GM12878 (cell line): ENCODE results near the gene PTGES2. TPM values are rescaled to one million over a fixed set of nuclear protein-coding genes. Genes with fewer than 3 reads are reported as not detected.
A peak's percentile ranks its signal among the peaks of the same experiment; 100 is the strongest.

ENCODE experiments used
- BCL11A ChIP-seq: IDR thresholded peaks from 2 replicates; pipeline ENCODE4 v1.6.1; 2011; ENCODE audit warnings: low read depth, low read length
- CREM ChIP-seq: IDR thresholded peaks from 2 replicates; pipeline ENCODE4 v1.6.1; 2014; ENCODE audit warnings: antibody characterized with exemption, low read depth
- EP300 ChIP-seq, 2 experiments: fragments of 150-350 bp in 1 of 2; IDR thresholded peaks; 2 replicates each; pipeline ENCODE4 v1.6.1; 2011 to 2012; ENCODE audit warnings: low read depth in 2 of 2, low read length in 2 of 2, borderline replicate concordance in 1 of 2, improper control_type of control experiment in 1 of 2, inconsistent platforms in 1 of 2; ENCODE audit not compliant: control insufficient read depth in 1 of 2
- EZH2 ChIP-seq: IDR thresholded peaks from 2 replicates; pipeline ENCODE4 v1.6.1; 2012; ENCODE audit warnings: low read depth, mild to moderate bottlenecking, control low read depth, inconsistent platforms, low read length, borderline replicate concordance; ENCODE audit not compliant: control insufficient read depth
- GATAD2B ChIP-seq: fragments of 450-650 bp; conservative IDR thresholded peaks from 2 replicates; pipeline ENCODE4 v1.6.1; 2017; ENCODE audit warnings: low read depth, mild to moderate bottlenecking, moderate library complexity
- MEF2A ChIP-seq: IDR thresholded peaks from 2 replicates; pipeline ENCODE4 v1.6.1; 2011; ENCODE audit warnings: low read depth, mild to moderate bottlenecking, low read length, moderate library complexity; ENCODE audit not compliant: insufficient read depth
- NBN ChIP-seq: fragments of 450-650 bp; IDR thresholded peaks from 2 replicates; pipeline ENCODE4 v1.6.1; 2016
- NFYB ChIP-seq: IDR thresholded peaks from 2 replicates; pipeline ENCODE4 v1.6.1; 2011; ENCODE audit warnings: low read depth, mild to moderate bottlenecking, low read length, improper control_type of control experiment, moderate library complexity; ENCODE audit not compliant: insufficient read depth
- NR2F1 ChIP-seq: fragments of 450-650 bp; conservative IDR thresholded peaks from 2 replicates; pipeline ENCODE4 v1.6.1; 2017; ENCODE audit warnings: mild to moderate bottlenecking
- SIN3A ChIP-seq: IDR thresholded peaks from 2 replicates; pipeline ENCODE4 v1.6.1; 2012; ENCODE audit warnings: low read depth, low read length, improper control_type of control experiment
- SP1 ChIP-seq: IDR thresholded peaks from one replicate; pipeline ENCODE4 v1.6.1; 2011; ENCODE audit warnings: low read depth, low read length
- SPI1 ChIP-seq: IDR thresholded peaks from 2 replicates; pipeline ENCODE4 v1.6.1; 2011; ENCODE audit warnings: low read depth, mild to moderate bottlenecking, low read length, moderate library complexity, borderline replicate concordance; ENCODE audit not compliant: insufficient read depth
- SRF ChIP-seq, 2 experiments: IDR thresholded peaks; 2 replicates each; pipeline ENCODE4 v1.6.1; 2011; ENCODE audit warnings: low read depth in 2 of 2, low read length in 2 of 2, mild to moderate bottlenecking in 1 of 2, moderate library complexity in 1 of 2
- TCF3 ChIP-seq: IDR thresholded peaks from 2 replicates; pipeline ENCODE4 v1.6.1; 2012; ENCODE audit warnings: low read depth, mild to moderate bottlenecking, low read length, borderline replicate concordance; ENCODE audit not compliant: insufficient read depth
- polyA plus RNA-seq, 11 experiments: library from polyadenylated mRNA; depleted of rRNA in 4 of 11; unstranded in 6 of 11; stranded (reverse) in 5 of 11; fragments of >200 nt; fragmentation: Nextera tagmentation in 4 of 11; fragmentation: Illumina TruSeq in 1 of 11; extraction: Ambion mirVana in 4 of 11; extraction: Trizol in 1 of 11; gene quantifications; 1 replicate in 1 of 11; 2 replicates in 10 of 11; pipeline versions ENCODE4 v1.2.1 to v1.2.3, GENCODE V29; 2011 to 2016; ENCODE audit warnings: inconsistent platforms in 2 of 11, missing spikeins in 2 of 11, low read depth in 1 of 11
- total RNA-seq, 4 experiments: library from RNA; depleted of rRNA in 3 of 4; stranded (reverse); fragments of >200 nt in 3 of 4; fragmentation: Illumina TruSeq in 1 of 4; extraction: Trizol in 1 of 4; gene quantifications; 2 replicates each; pipeline versions ENCODE4 v1.2.1 to v1.2.3, GENCODE V29; 2013 to 2021
- TF ChIP-seq, protein P1 (sequence below): fragments of 450-650 bp; IDR thresholded peaks from 2 replicates; pipeline ENCODE4 v1.6.1; 2016; ENCODE audit warnings: mild to moderate bottlenecking, moderate library complexity, borderline replicate concordance
- TF ChIP-seq, protein P2 (sequence below): fragments of 450-650 bp; conservative IDR thresholded peaks from 2 replicates; pipeline ENCODE4 v1.6.1; 2017; ENCODE audit warnings: mild to moderate bottlenecking, moderate library complexity
- TF ChIP-seq, protein P3 (sequence below): fragments of 450-650 bp; IDR thresholded peaks from 2 replicates; pipeline ENCODE4 v1.6.1; 2017; ENCODE audit warnings: antibody characterized with exemption, mild to moderate bottlenecking, moderate library complexity
- TF ChIP-seq, protein P4 (sequence below): IDR thresholded peaks from 2 replicates; pipeline ENCODE4 v1.6.1; 2012; ENCODE audit warnings: low read depth, low read length, improper control_type of control experiment

PTGES2 gene
- total and polyA plus RNA-seq, 10 of the 15 experiments (the other 5 are each of a cell fraction or from before 2014, with no cell fraction given) = 2.1 to 141 (median 99.1) TPM

DNA sequence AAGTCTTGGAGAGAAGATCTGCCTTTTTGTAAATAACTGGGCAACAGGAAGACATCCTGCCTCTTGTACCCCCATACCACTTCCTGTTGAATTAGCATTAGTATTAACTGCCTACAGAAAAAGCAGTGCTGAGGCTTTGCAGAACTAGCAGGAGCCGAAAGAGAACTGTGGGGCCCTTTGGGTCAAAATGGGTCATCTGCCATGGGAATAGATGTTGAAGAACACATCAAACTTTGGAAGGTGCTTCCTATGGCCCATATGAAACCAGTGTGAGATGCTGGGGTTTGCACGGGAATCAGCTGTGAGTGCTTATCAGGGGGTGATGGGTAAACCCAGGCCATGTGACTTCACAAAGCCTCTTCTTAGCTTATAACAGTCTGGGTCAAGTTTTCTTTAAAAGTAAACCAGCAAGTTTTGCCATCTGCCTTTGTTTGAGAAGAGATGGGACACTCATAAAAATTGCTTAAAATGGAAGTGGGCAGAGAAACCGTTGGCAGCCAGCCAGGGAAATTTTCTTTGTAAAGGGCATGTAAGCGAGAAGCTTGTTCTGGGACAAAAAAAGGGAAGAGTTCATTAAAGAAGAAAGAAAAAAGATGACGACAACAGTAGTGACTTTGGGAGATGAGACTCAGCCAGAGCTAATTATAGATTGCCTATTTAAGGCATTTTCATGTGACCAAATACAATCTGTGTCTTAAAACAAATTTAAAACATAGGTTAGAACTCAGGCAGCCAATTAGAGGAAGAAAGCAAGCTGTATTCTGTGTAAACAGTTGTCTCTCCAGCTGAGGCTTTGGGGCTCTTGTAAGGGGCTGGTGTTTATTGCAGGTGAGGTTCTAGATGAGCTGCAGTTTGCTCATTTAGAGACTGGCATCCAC lies 55.1 kb downstream of the PTGES2 start (continued):
- TF ChIP-seq BCL11A (0 out of 2 replicates have a peak, but pooled peaks have one; percentile 11), SRF (IDR thresholded peaks at IDR 0.05; ENCODE audit: low read depth in 2 of 2, low read length in 2 of 2) (peak; percentile 5 to 70; a peak in 1 of 4 replicates), MEF2A (peak; percentile 95), GATAD2B (no peak; the same call in 1 of the 2 replicates), TCF3 (no peak), CREM (peak; percentile 20; the same call in 1 of the 2 replicates), SIN3A (no peak), EP300 (IDR thresholded peaks at IDR 0.05; ENCODE audit: borderline replicate concordance in 1 of 2, control insufficient read depth in 1 of 2, low read depth in 2 of 2, low read length in 2 of 2) (peak in 1 of 2 experiments; percentile 80; a peak in 1 of 4 replicates), NR2F1 (peak; percentile 73), SPI1 (peak; percentile 57), NFYB (0 out of 2 replicates have a peak, but pooled peaks have one; percentile 25), NBN (peak; percentile 93), EZH2 (no peak), SP1 (no peak)
- TF ChIP-seq, protein P1, sequence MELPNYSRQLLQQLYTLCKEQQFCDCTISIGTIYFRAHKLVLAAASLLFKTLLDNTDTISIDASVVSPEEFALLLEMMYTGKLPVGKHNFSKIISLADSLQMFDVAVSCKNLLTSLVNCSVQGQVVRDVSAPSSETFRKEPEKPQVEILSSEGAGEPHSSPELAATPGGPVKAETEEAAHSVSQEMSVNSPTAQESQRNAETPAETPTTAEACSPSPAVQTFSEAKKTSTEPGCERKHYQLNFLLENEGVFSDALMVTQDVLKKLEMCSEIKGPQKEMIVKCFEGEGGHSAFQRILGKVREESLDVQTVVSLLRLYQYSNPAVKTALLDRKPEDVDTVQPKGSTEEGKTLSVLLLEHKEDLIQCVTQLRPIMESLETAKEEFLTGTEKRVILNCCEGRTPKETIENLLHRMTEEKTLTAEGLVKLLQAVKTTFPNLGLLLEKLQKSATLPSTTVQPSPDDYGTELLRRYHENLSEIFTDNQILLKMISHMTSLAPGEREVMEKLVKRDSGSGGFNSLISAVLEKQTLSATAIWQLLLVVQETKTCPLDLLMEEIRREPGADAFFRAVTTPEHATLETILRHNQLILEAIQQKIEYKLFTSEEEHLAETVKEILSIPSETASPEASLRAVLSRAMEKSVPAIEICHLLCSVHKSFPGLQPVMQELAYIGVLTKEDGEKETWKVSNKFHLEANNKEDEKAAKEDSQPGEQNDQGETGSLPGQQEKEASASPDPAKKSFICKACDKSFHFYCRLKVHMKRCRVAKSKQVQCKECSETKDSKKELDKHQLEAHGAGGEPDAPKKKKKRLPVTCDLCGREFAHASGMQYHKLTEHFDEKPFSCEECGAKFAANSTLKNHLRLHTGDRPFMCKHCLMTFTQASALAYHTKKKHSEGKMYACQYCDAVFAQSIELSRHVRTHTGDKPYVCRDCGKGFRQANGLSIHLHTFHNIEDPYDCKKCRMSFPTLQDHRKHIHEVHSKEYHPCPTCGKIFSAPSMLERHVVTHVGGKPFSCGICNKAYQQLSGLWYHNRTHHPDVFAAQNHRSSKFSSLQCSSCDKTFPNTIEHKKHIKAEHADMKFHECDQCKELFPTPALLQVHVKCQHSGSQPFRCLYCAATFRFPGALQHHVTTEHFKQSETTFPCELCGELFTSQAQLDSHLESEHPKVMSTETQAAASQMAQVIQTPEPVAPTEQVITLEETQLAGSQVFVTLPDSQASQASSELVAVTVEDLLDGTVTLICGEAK = peak; percentile 71; the same call in 1 of the 2 replicates
- TF ChIP-seq, protein P2, sequence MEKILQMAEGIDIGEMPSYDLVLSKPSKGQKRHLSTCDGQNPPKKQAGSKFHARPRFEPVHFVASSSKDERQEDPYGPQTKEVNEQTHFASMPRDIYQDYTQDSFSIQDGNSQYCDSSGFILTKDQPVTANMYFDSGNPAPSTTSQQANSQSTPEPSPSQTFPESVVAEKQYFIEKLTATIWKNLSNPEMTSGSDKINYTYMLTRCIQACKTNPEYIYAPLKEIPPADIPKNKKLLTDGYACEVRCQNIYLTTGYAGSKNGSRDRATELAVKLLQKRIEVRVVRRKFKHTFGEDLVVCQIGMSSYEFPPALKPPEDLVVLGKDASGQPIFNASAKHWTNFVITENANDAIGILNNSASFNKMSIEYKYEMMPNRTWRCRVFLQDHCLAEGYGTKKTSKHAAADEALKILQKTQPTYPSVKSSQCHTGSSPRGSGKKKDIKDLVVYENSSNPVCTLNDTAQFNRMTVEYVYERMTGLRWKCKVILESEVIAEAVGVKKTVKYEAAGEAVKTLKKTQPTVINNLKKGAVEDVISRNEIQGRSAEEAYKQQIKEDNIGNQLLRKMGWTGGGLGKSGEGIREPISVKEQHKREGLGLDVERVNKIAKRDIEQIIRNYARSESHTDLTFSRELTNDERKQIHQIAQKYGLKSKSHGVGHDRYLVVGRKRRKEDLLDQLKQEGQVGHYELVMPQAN = peak; percentile 70
- TF ChIP-seq, protein P3, sequence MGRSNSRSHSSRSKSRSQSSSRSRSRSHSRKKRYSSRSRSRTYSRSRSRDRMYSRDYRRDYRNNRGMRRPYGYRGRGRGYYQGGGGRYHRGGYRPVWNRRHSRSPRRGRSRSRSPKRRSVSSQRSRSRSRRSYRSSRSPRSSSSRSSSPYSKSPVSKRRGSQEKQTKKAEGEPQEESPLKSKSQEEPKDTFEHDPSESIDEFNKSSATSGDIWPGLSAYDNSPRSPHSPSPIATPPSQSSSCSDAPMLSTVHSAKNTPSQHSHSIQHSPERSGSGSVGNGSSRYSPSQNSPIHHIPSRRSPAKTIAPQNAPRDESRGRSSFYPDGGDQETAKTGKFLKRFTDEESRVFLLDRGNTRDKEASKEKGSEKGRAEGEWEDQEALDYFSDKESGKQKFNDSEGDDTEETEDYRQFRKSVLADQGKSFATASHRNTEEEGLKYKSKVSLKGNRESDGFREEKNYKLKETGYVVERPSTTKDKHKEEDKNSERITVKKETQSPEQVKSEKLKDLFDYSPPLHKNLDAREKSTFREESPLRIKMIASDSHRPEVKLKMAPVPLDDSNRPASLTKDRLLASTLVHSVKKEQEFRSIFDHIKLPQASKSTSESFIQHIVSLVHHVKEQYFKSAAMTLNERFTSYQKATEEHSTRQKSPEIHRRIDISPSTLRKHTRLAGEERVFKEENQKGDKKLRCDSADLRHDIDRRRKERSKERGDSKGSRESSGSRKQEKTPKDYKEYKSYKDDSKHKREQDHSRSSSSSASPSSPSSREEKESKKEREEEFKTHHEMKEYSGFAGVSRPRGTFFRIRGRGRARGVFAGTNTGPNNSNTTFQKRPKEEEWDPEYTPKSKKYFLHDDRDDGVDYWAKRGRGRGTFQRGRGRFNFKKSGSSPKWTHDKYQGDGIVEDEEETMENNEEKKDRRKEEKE = no peak; the same call in 1 of the 2 replicates
- TF ChIP-seq, protein P4, sequence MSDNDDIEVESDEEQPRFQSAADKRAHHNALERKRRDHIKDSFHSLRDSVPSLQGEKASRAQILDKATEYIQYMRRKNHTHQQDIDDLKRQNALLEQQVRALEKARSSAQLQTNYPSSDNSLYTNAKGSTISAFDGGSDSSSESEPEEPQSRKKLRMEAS = 0 out of 2 replicates have a peak, but pooled peaks have one; percentile 63
